IMR-90 (cell line): ENCODE results near the gene RAB1B. TPM values are rescaled to one million over a fixed set of nuclear protein-coding genes. Genes with fewer than 3 reads are reported as not detected.

Experiments used
- ATAC-seq: fragments of 200-7000 bp; cut with Tn5 transposase; 2 replicates; pipeline ENCODE4 v1.9.1; 2020; ENCODE audit warnings: low read depth, mild to moderate bottlenecking, moderate library complexity
- BruUV-seq: library from RNA; stranded (reverse); fragments of 400-500 nt; replicated peaks from 2 replicates; lab custom pipeline; 2021; lab: Mats Ljungman, UMichigan
- CTCF ChIA-PET: fragments of 300-600 bp; formaldehyde crosslinking; extraction: SDS; loops from one replicate; lab custom pipeline; 2021; ENCODE audit warnings: antibody characterized with exemption; lab: Yijun Ruan, JAX
- POLR2A ChIA-PET: fragments of 300-600 bp; sonication (Branson Sonifier 250); formaldehyde crosslinking; loops from one replicate; lab custom pipeline; 2022; ENCODE audit warnings: antibody characterized with exemption; ENCODE audit not compliant: unreplicated experiment; lab: Charles Lee
- DNase-seq: peaks from one replicate; pipeline ENCODE4 v3.0.0; 2013
- H2AFZ ChIP-seq: replicated peaks from 2 replicates; pipeline ENCODE3; 2013; ENCODE audit warnings: low read length, mild to moderate bottlenecking; ENCODE audit not compliant: poor library complexity
- H2AK5ac ChIP-seq: 2 replicates; pipeline ENCODE4 v1.6.1; 2013; ENCODE audit warnings: low read depth, low read length, inconsistent platforms
- H2AK9ac ChIP-seq: replicated peaks from 2 replicates; pipeline ENCODE3; 2013; ENCODE audit warnings: mild to moderate bottlenecking, low read depth, low read length, moderate library complexity; ENCODE audit not compliant: poor library complexity
- H2BK120ac ChIP-seq: 2 replicates; pipeline ENCODE4 v1.6.1; 2013; ENCODE audit warnings: low read depth, low read length, inconsistent platforms
- H2BK15ac ChIP-seq: 3 replicates; pipeline ENCODE4 v1.6.1; 2013; ENCODE audit warnings: low read depth, low read length, inconsistent platforms
- H2BK20ac ChIP-seq: 2 replicates; pipeline ENCODE4 v1.6.1; 2013; ENCODE audit warnings: low read depth, mild to moderate bottlenecking, inconsistent platforms, low read length, moderate library complexity
- H2BK5ac ChIP-seq: 2 replicates; pipeline ENCODE4 v1.6.1; 2013; ENCODE audit warnings: mild to moderate bottlenecking, low read depth, low read length, inconsistent platforms; ENCODE audit not compliant: poor library complexity, severe bottlenecking
- H3K14ac ChIP-seq: replicated peaks from 2 replicates; pipeline ENCODE4 v1.6.1; 2013; ENCODE audit warnings: low read depth, low read length, inconsistent platforms
- H3K18ac ChIP-seq: 2 replicates; pipeline ENCODE4 v1.6.1; 2013; ENCODE audit warnings: low read depth, low read length, control low read depth
- H3K23ac ChIP-seq: 2 replicates; pipeline ENCODE4 v1.6.1; 2013; ENCODE audit warnings: low read depth, low read length, inconsistent platforms
- H3K27ac ChIP-seq: 2 replicates; pipeline ENCODE4 v1.5.1; 2013; ENCODE audit warnings: mild to moderate bottlenecking, control low read depth, low read length; ENCODE audit not compliant: insufficient read depth
- H3K27me3 ChIP-seq: 2 replicates; pipeline ENCODE4 v1.6.1; 2013; ENCODE audit warnings: low read length; ENCODE audit not compliant: control insufficient read depth, insufficient read depth
- H3K36me3 ChIP-seq: 2 replicates; pipeline ENCODE4 v1.6.1; 2013; ENCODE audit warnings: low read length, mixed read lengths; ENCODE audit not compliant: control insufficient read depth, insufficient read depth
- H3K4ac ChIP-seq: 2 replicates; pipeline ENCODE4 v1.6.1; 2013; ENCODE audit warnings: low read depth, low read length, inconsistent platforms
- H3K4me1 ChIP-seq: 2 replicates; pipeline ENCODE4 v1.6.1; 2013; ENCODE audit warnings: low read length, mixed read lengths; ENCODE audit not compliant: control insufficient read depth, insufficient read depth
- H3K4me2 ChIP-seq: 2 replicates; pipeline ENCODE4 v1.6.1; 2013; ENCODE audit warnings: low read depth, mild to moderate bottlenecking, control low read depth, low read length, moderate library complexity
- H3K4me3 ChIP-seq: 2 replicates; pipeline ENCODE4 v1.5.1; 2013; ENCODE audit warnings: low read depth, mild to moderate bottlenecking, control low read depth, low read length, moderate library complexity; ENCODE audit not compliant: insufficient read depth
- H3K56ac ChIP-seq: 2 replicates; pipeline ENCODE4 v1.6.1; 2013; ENCODE audit warnings: low read length, inconsistent platforms; ENCODE audit not compliant: insufficient read depth; ENCODE audit errors: extremely low read depth
- H3K79me1 ChIP-seq, 2 experiments: 2 replicates each; pipeline ENCODE4 v1.6.1; 2013; ENCODE audit warnings: low read length in 2 of 2, inconsistent platforms in 1 of 2, low read depth in 1 of 2
- H3K9ac ChIP-seq: 2 replicates; pipeline ENCODE4 v1.6.1; 2013; ENCODE audit warnings: low read depth, low read length, control low read depth
- H3K9me1 ChIP-seq: 2 replicates; pipeline ENCODE4 v1.6.1; 2013; ENCODE audit warnings: low read length, inconsistent platforms; ENCODE audit not compliant: insufficient read depth
- H3K9me3 ChIP-seq: 2 replicates; pipeline ENCODE4 v1.6.1; 2013; ENCODE audit warnings: low read length; ENCODE audit not compliant: control insufficient read depth, insufficient read depth
- H4K20me1 ChIP-seq: 2 replicates; pipeline ENCODE4 v1.6.1; 2013; ENCODE audit warnings: low read length, inconsistent platforms; ENCODE audit not compliant: insufficient read depth
- H4K5ac ChIP-seq: 2 replicates; pipeline ENCODE4 v1.6.1; 2013; ENCODE audit warnings: mild to moderate bottlenecking, low read depth, low read length, control low read depth
- H4K8ac ChIP-seq, 2 experiments: 2 replicates each; pipeline ENCODE4 v1.6.1; 2013; ENCODE audit warnings: low read depth in 2 of 2, low read length in 2 of 2, control low read depth in 1 of 2, inconsistent platforms in 1 of 2
- H4K91ac ChIP-seq: 2 replicates; pipeline ENCODE4 v1.6.1; 2013; ENCODE audit warnings: low read depth, low read length, inconsistent platforms; ENCODE audit not compliant: insufficient read depth
- CEBPB ChIP-seq: IDR thresholded peaks from 2 replicates; pipeline ENCODE4 v1.6.1; 2012; ENCODE audit warnings: low read depth, low read length, improper control_type of control experiment
- FOS ChIP-seq: fragments of 150-350 bp; IDR thresholded peaks from 2 replicates; pipeline ENCODE4 v1.6.1; 2016; ENCODE audit warnings: low read depth, low read length
- MAZ ChIP-seq: IDR thresholded peaks from 2 replicates; pipeline ENCODE4 v1.6.1; 2012; ENCODE audit warnings: low read depth, mild to moderate bottlenecking, low read length, improper control_type of control experiment, moderate library complexity, borderline replicate concordance
- MXI1 ChIP-seq: IDR thresholded peaks from 2 replicates; pipeline ENCODE4 v1.6.1; 2012; ENCODE audit warnings: low read depth, mild to moderate bottlenecking, low read length, moderate library complexity, borderline replicate concordance
- RFX5 ChIP-seq: IDR thresholded peaks from 2 replicates; pipeline ENCODE4 v1.8.0; 2012; ENCODE audit warnings: low read depth, mild to moderate bottlenecking, low read length, moderate library complexity
- WGBS, 2 experiments: methylation state at CpG; one replicate each; pipeline versions ENCODE4 v1.1.5 to v1.1.7; 2013; ENCODE audit warnings: missing lambda C conversion rate in 2 of 2; ENCODE audit not compliant: insufficient read length in 1 of 2; ENCODE audit errors: extremely low coverage in 2 of 2; 5-methylcytosine and 5-hydroxymethylcytosine counted together
- dilution Hi-C: fragments of 300-500 bp; cut with HindIII; formaldehyde crosslinking; loops from one replicate; pipeline ENCODE4 v1.14.3; 2018; ENCODE audit warnings: low sequenced_read_pairs; ENCODE audit not compliant: unreplicated experiment
- in situ Hi-C: fragments of 300-500 bp; cut with MboI; formaldehyde crosslinking; loops from 3 replicates; pipeline ENCODE4 v1.14.3; 2019; ENCODE audit warnings: low sequenced_read_pairs, inconsistent platforms, mixed read lengths
- intact Hi-C: fragments of 100-400 bp; cut with micrococcal nuclease; formaldehyde crosslinking; loops from 2 replicates; pipeline ENCODE4 v1.10.0; 2022
- polyA plus RNA-seq, 3 experiments: library from polyadenylated mRNA; depleted of rRNA; stranded (reverse); fragments of >200 nt; gene quantifications; 2 replicates each; pipeline ENCODE4 v1.2.3, GENCODE V29; 2012; ENCODE audit warnings: low replicate concordance in 1 of 3
- total RNA-seq: library from RNA; depleted of rRNA; stranded (reverse); fragments of >200 nt; gene quantifications from 2 replicates; pipeline ENCODE4 v1.2.3, GENCODE V29; 2012
- TF ChIP-seq, protein P1 (sequence below): fragments of 150-350 bp; IDR thresholded peaks from 2 replicates; pipeline ENCODE4 v1.6.1; 2017; ENCODE audit warnings: mild to moderate bottlenecking, antibody characterized with exemption, low read length, low read depth
- TF ChIP-seq, protein P2 (sequence below): conservative IDR thresholded peaks from 2 replicates; pipeline ENCODE4 v1.5.1; 2012; ENCODE audit warnings: mild to moderate bottlenecking, low read depth, low read length, improper control_type of control experiment

Gene RAB1B
- total and polyA plus RNA-seq, 2 of the 4 experiments (the other 2 are of a cell fraction) = 83.7 to 248 TPM

DNA sequence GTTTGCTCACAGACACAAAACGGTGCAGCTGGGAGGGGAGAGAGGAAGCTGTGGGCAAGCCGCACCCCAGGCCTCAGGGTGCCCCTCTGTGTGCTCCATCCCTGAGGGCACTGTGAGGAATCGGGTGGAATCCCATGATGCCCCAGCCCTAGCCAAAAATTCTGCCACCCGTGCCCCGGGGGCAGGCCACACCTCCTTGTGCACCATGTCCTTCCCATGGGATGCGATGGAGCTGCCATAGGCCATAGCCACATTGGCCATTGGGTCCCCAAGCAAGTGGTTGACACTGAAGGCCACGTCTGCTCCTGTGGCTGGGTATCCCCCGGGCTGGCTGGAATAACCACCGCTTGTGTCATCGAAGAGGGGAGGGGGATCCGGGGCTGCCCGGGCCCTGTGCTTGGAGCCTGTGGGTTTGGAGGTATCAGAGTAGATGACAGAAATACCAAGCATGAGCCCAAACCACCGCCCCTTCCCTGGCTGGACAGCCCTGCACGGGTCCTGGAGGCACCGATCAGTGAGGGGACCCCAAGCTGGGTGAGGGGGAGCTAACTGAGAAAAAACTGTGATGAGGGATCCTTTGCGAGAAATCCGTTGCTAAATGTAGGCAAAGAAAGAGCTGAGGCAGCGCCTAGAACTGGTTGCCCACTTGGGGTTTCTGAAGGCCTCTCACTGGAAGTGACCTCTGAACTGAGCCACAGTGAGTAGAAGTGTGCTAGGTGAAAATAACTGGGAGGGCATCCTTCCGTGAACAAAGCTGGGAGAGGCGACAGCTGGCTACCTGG, 19.6 kb downstream of the RAB1B start:
- peak overlapping the region; percentile 99 for H3K9ac ChIP-seq
- CTCF ChIA-PET = no interaction called here
- POLR2A ChIA-PET = no interaction called here
- peaks cover 17% of the 10 kb centered on the region for H3K9me1 ChIP-seq
- H3K23ac ChIP-seq = peak overlapping the region; percentile 91
- H3K4me2 ChIP-seq = peak overlapping the region; percentile 98
- peak overlapping the region; percentile 93 for H4K91ac ChIP-seq
- H3K18ac ChIP-seq = peak overlapping the region; percentile 38; the same call in 1 of the 2 replicates
- H3K27ac ChIP-seq = peak overlapping the region; percentile 86
- peaks cover 11% of the 10 kb centered on the region for H3K4me1 ChIP-seq
- peak overlapping the region; percentile 91 for H2BK5ac ChIP-seq
- peaks cover 21% of the 10 kb centered on the region for H3K27me3 ChIP-seq
- H4K20me1 ChIP-seq = peaks cover 18% of the 10 kb centered on the region
- ATAC-seq (peak; percentile 1), DNase-seq (no peak)
- peak overlapping the region; percentile 98 for H2AFZ ChIP-seq
- H2AK9ac ChIP-seq = peak overlapping the region; percentile 96
- peak overlapping the region; percentile 4; the same call in 1 of the 2 replicates for H2BK120ac ChIP-seq
- H4K5ac ChIP-seq = peak overlapping the region; percentile 92
- in situ Hi-C loops (no loop called here), dilution Hi-C loops (no loop called here), intact Hi-C loops (loop anchor here (2.0 kb wide), 1 partner anchor 65 kb away; no protein-coding TSS in a partner anchor)
- peak overlapping the region; percentile 90 for H2AK5ac ChIP-seq
- H3K14ac ChIP-seq = peak overlapping the region; percentile 99
- H3K79me1 ChIP-seq = peaks cover 15 to 40% of the 10 kb centered on the region in 2 experiments; a peak in 3 of 4 replicates
- no peaks in the 10 kb centered on the region for H3K9me3 ChIP-seq
- TSS peak; percentile 61 for BruUV-seq
- H2BK20ac ChIP-seq = no peak overlapping the region; the same call in 1 of the 2 replicates
- TF ChIP-seq, protein P1, sequence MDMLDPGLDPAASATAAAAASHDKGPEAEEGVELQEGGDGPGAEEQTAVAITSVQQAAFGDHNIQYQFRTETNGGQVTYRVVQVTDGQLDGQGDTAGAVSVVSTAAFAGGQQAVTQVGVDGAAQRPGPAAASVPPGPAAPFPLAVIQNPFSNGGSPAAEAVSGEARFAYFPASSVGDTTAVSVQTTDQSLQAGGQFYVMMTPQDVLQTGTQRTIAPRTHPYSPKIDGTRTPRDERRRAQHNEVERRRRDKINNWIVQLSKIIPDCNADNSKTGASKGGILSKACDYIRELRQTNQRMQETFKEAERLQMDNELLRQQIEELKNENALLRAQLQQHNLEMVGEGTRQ = no peak
- TF ChIP-seq MAZ (no peak), RFX5 (no peak), FOS (no peak), MXI1 (no peak), CEBPB (no peak)
- TF ChIP-seq, protein P2, sequence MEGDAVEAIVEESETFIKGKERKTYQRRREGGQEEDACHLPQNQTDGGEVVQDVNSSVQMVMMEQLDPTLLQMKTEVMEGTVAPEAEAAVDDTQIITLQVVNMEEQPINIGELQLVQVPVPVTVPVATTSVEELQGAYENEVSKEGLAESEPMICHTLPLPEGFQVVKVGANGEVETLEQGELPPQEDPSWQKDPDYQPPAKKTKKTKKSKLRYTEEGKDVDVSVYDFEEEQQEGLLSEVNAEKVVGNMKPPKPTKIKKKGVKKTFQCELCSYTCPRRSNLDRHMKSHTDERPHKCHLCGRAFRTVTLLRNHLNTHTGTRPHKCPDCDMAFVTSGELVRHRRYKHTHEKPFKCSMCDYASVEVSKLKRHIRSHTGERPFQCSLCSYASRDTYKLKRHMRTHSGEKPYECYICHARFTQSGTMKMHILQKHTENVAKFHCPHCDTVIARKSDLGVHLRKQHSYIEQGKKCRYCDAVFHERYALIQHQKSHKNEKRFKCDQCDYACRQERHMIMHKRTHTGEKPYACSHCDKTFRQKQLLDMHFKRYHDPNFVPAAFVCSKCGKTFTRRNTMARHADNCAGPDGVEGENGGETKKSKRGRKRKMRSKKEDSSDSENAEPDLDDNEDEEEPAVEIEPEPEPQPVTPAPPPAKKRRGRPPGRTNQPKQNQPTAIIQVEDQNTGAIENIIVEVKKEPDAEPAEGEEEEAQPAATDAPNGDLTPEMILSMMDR = no peak
- H3K4ac ChIP-seq = peak overlapping the region; percentile 98
- 55% methylated on average over 11 of the region's 20 CpGs; no CpG with 5 or more reads in 1 of the 2 experiments for WGBS, 2 experiments
- no peak overlapping the region for H2BK15ac ChIP-seq
- H4K8ac ChIP-seq = peak overlapping the region; percentile 90 to 93
- peak overlapping the region; percentile 90 for H3K56ac ChIP-seq
- peaks cover 16% of the 10 kb centered on the region; the same call in 1 of the 2 replicates for H3K36me3 ChIP-seq
- H3K4me3 ChIP-seq = peak overlapping the region; percentile 69
